ENCODE measurements around the gene CHST3.
"Not testable (repeated sequence)": the region's sequence is repeated elsewhere in the genome, so short reads cannot be mapped to it uniquely, and the experiment has no call there.

CHST3 gene

GRCh38 chr10:71964098-71964742, at the start of gene CHST3:
Gene CHST3 (plus strand): TSS chr10:71964395. CDS start chr10:72005843, 41,448 bp downstream.
- no peak for DNase-seq

- DNase-seq, result no peak
These were observed 47.4 kb upstream of the CHST3 start for GRCh38 chr10:71916827-71917226.

GRCh38 chr10:71918992-71919391, 45.2 kb upstream of the CHST3 start:
- no peak for DNase-seq

GRCh38 chr10:71919956-71920539, 44.1 kb upstream of the CHST3 start:
- not testable (repeated sequence) for DNase-seq

GRCh38 chr10:71920540-71921323, 43.5 kb upstream of the CHST3 start:
- DNase-seq, result no peak

GRCh38 chr10:71921324-71922027, 42.7 kb upstream of the CHST3 start:
- DNase-seq, result no peak

GRCh38 chr10:71923138-71923692, 41.0 kb upstream of the CHST3 start:
- no peak for DNase-seq

- DNase-seq, result no peak
These were observed 39.4 kb upstream of the CHST3 start for GRCh38 chr10:71924771-71925170.

GRCh38 chr10:71927159-71927558, 37.0 kb upstream of the CHST3 start:
- no peak for DNase-seq

GRCh38 chr10:71927776-71928592, 36.2 kb upstream of the CHST3 start:
- DNase-seq, result no peak

- no peak for DNase-seq
These were observed 32.9 kb upstream of the CHST3 start for GRCh38 chr10:71931295-71931694.

- no peak for DNase-seq
These were observed 30.5 kb upstream of the CHST3 start for GRCh38 chr10:71933651-71934050.

- DNase-seq, result no peak
These were observed 26.0 kb upstream of the CHST3 start for GRCh38 chr10:71938211-71938610.

GRCh38 chr10:71939304-71939703, 24.9 kb upstream of the CHST3 start:
- DNase-seq, result no peak

- no peak for DNase-seq
These were observed 24.2 kb upstream of the CHST3 start for GRCh38 chr10:71939861-71940474.

GRCh38 chr10:71940752-71941151, 23.4 kb upstream of the CHST3 start:
- no peak for DNase-seq

- DNase-seq, result no peak
These were observed 22.9 kb upstream of the CHST3 start for GRCh38 chr10:71941318-71941717.

GRCh38 chr10:71945819-71946474, 18.2 kb upstream of the CHST3 start:
- DNase-seq, result no peak

GRCh38 chr10:71946700-71947099, 17.5 kb upstream of the CHST3 start:
- no peak for DNase-seq

GRCh38 chr10:71948496-71949067, 15.6 kb upstream of the CHST3 start:
- DNase-seq, result no peak

GRCh38 chr10:71950683-71951082, 13.5 kb upstream of the CHST3 start:
- no peak for DNase-seq

Data from activated effector memory CD4-positive, alpha-beta T cell treated with Interleukin-2 at 50 U/mL for 16 hours (primary cell).